ENCODE measurements around the gene GPR180.

The GPR180 gene

GRCh38 chr13:94598281-94598680 is 3.4 kb upstream of the GPR180 start:
- Histone ChIP-seq H3K9me3 (ENCODE audit: low read length) (no peaks in the 10 kb centered on the region), H3K4me1 (ENCODE audit: insufficient read depth, low read length) (peaks cover 17% of the 10 kb centered on the region), H3K27me3 (ENCODE audit: control insufficient read depth in 1 of 2, insufficient read depth in 2 of 2, low read length in 2 of 2) (no peaks in the 10 kb centered on the region), H3K27ac (ENCODE audit: low read depth, low read length) (no peak overlapping the region), H3K9ac (ENCODE audit: low read length) (no peak overlapping the region), H3K4me3 (ENCODE audit: low read depth in 1 of 2, low read length in 2 of 2) (no peak overlapping the region), H3K36me3 (ENCODE audit: insufficient read depth, low read length) (no peaks in the 10 kb centered on the region)

- peaks cover 5% of the 10 kb centered on the region for H3K4me1 ChIP-seq (ENCODE audit: insufficient read depth, low read length)
- no peak overlapping the region for H3K27ac ChIP-seq (ENCODE audit: low read depth, low read length)
- H3K36me3 ChIP-seq (ENCODE audit: insufficient read depth, low read length), result no peaks in the 10 kb centered on the region
- H3K4me3 ChIP-seq (ENCODE audit: low read depth in 1 of 2, low read length in 2 of 2), result no peak overlapping the region
- H3K27me3 ChIP-seq (ENCODE audit: control insufficient read depth in 1 of 2, insufficient read depth in 2 of 2, low read length in 2 of 2), result no peaks in the 10 kb centered on the region
- H3K9ac ChIP-seq (ENCODE audit: low read length), result no peak overlapping the region
- no peaks in the 10 kb centered on the region for H3K9me3 ChIP-seq (ENCODE audit: low read length)
Measured at GRCh38 chr13:94599877-94600276, 1.8 kb upstream of the GPR180 start.

- no peaks in the 10 kb centered on the region for H3K4me1 ChIP-seq (ENCODE audit: insufficient read depth, low read length)
- peak overlapping the region; percentile 64 to 82 for H3K4me3 ChIP-seq (ENCODE audit: low read depth in 1 of 2, low read length in 2 of 2)
- no peaks in the 10 kb centered on the region for H3K27me3 ChIP-seq (ENCODE audit: control insufficient read depth in 1 of 2, insufficient read depth in 2 of 2, low read length in 2 of 2)
- no peak overlapping the region for H3K9ac ChIP-seq (ENCODE audit: low read length)
- peaks cover 5% of the 10 kb centered on the region for H3K36me3 ChIP-seq (ENCODE audit: insufficient read depth, low read length)
- peak overlapping the region; percentile 80 for H3K27ac ChIP-seq (ENCODE audit: low read depth, low read length)
- H3K9me3 ChIP-seq (ENCODE audit: low read length), result no peaks in the 10 kb centered on the region
Measured at GRCh38 chr13:94602467-94602866, 810 bp downstream of the GPR180 start.

GRCh38 chr13:94607056-94607455 is 5.4 kb downstream of the GPR180 start:
- no peaks in the 10 kb centered on the region for H3K9me3 ChIP-seq (ENCODE audit: low read length)
- no peak overlapping the region for H3K27ac ChIP-seq (ENCODE audit: low read depth, low read length)
- no peak overlapping the region for H3K9ac ChIP-seq (ENCODE audit: low read length)
- no peaks in the 10 kb centered on the region for H3K4me1 ChIP-seq (ENCODE audit: insufficient read depth, low read length)
- peaks cover 5% of the 10 kb centered on the region for H3K36me3 ChIP-seq (ENCODE audit: insufficient read depth, low read length)
- H3K4me3 ChIP-seq (ENCODE audit: low read depth in 1 of 2, low read length in 2 of 2), result no peak overlapping the region
- H3K27me3 ChIP-seq (ENCODE audit: control insufficient read depth in 1 of 2, insufficient read depth in 2 of 2, low read length in 2 of 2), result no peaks in the 10 kb centered on the region

GRCh38 chr13:94607939-94608338 is 6.3 kb downstream of the GPR180 start:
- H3K27ac ChIP-seq (ENCODE audit: low read depth, low read length), result no peak overlapping the region
- no peak overlapping the region for H3K9ac ChIP-seq (ENCODE audit: low read length)
- no peak overlapping the region for H3K4me3 ChIP-seq (ENCODE audit: low read depth in 1 of 2, low read length in 2 of 2)
- H3K36me3 ChIP-seq (ENCODE audit: insufficient read depth, low read length), result peaks cover 5% of the 10 kb centered on the region
- H3K27me3 ChIP-seq (ENCODE audit: control insufficient read depth in 1 of 2, insufficient read depth in 2 of 2, low read length in 2 of 2), result no peaks in the 10 kb centered on the region
- no peaks in the 10 kb centered on the region for H3K9me3 ChIP-seq (ENCODE audit: low read length)
- no peaks in the 10 kb centered on the region for H3K4me1 ChIP-seq (ENCODE audit: insufficient read depth, low read length)

GRCh38 chr13:94608586-94608985 is 6.9 kb downstream of the GPR180 start:
- Histone ChIP-seq H3K4me3 (ENCODE audit: low read depth in 1 of 2, low read length in 2 of 2) (no peak overlapping the region), H3K9ac (ENCODE audit: low read length) (no peak overlapping the region), H3K27ac (ENCODE audit: low read depth, low read length) (no peak overlapping the region), H3K36me3 (ENCODE audit: insufficient read depth, low read length) (peaks cover 5% of the 10 kb centered on the region), H3K4me1 (ENCODE audit: insufficient read depth, low read length) (no peaks in the 10 kb centered on the region), H3K9me3 (ENCODE audit: low read length) (no peaks in the 10 kb centered on the region), H3K27me3 (ENCODE audit: control insufficient read depth in 1 of 2, insufficient read depth in 2 of 2, low read length in 2 of 2) (no peaks in the 10 kb centered on the region)

GRCh38 chr13:94609196-94609595 is 7.5 kb downstream of the GPR180 start:
- Histone ChIP-seq H3K4me3 (ENCODE audit: low read depth in 1 of 2, low read length in 2 of 2) (no peak overlapping the region), H3K9ac (ENCODE audit: low read length) (no peak overlapping the region), H3K27ac (ENCODE audit: low read depth, low read length) (no peak overlapping the region), H3K9me3 (ENCODE audit: low read length) (no peaks in the 10 kb centered on the region), H3K36me3 (ENCODE audit: insufficient read depth, low read length) (peaks cover 5% of the 10 kb centered on the region), H3K4me1 (ENCODE audit: insufficient read depth, low read length) (no peaks in the 10 kb centered on the region), H3K27me3 (ENCODE audit: control insufficient read depth in 1 of 2, insufficient read depth in 2 of 2, low read length in 2 of 2) (no peaks in the 10 kb centered on the region)

- Histone ChIP-seq H3K36me3 (ENCODE audit: insufficient read depth, low read length) (peaks cover 5% of the 10 kb centered on the region), H3K4me1 (ENCODE audit: insufficient read depth, low read length) (no peaks in the 10 kb centered on the region), H3K9me3 (ENCODE audit: low read length) (no peaks in the 10 kb centered on the region), H3K27me3 (ENCODE audit: control insufficient read depth in 1 of 2, insufficient read depth in 2 of 2, low read length in 2 of 2) (no peaks in the 10 kb centered on the region), H3K9ac (ENCODE audit: low read length) (no peak overlapping the region), H3K4me3 (ENCODE audit: low read depth in 1 of 2, low read length in 2 of 2) (no peak overlapping the region), H3K27ac (ENCODE audit: low read depth, low read length) (no peak overlapping the region)
Measured at GRCh38 chr13:94610475-94610874, 8.8 kb downstream of the GPR180 start.

GRCh38 chr13:94612050-94612449 is 10.4 kb downstream of the GPR180 start:
- Histone ChIP-seq H3K36me3 (ENCODE audit: insufficient read depth, low read length) (no peaks in the 10 kb centered on the region), H3K9ac (ENCODE audit: low read length) (no peak overlapping the region), H3K4me1 (ENCODE audit: insufficient read depth, low read length) (no peaks in the 10 kb centered on the region), H3K27ac (ENCODE audit: low read depth, low read length) (no peak overlapping the region), H3K4me3 (ENCODE audit: low read depth in 1 of 2, low read length in 2 of 2) (no peak overlapping the region), H3K27me3 (ENCODE audit: control insufficient read depth in 1 of 2, insufficient read depth in 2 of 2, low read length in 2 of 2) (no peaks in the 10 kb centered on the region), H3K9me3 (ENCODE audit: low read length) (no peaks in the 10 kb centered on the region)

- H3K4me1 ChIP-seq (ENCODE audit: insufficient read depth, low read length), result no peaks in the 10 kb centered on the region
- no peaks in the 10 kb centered on the region for H3K36me3 ChIP-seq (ENCODE audit: insufficient read depth, low read length)
- H3K9ac ChIP-seq (ENCODE audit: low read length), result no peak overlapping the region
- no peaks in the 10 kb centered on the region for H3K27me3 ChIP-seq (ENCODE audit: control insufficient read depth in 1 of 2, insufficient read depth in 2 of 2, low read length in 2 of 2)
- no peaks in the 10 kb centered on the region for H3K9me3 ChIP-seq (ENCODE audit: low read length)
- H3K27ac ChIP-seq (ENCODE audit: low read depth, low read length), result no peak overlapping the region
- no peak overlapping the region for H3K4me3 ChIP-seq (ENCODE audit: low read depth in 1 of 2, low read length in 2 of 2)
Measured at GRCh38 chr13:94613051-94613450, 11.4 kb downstream of the GPR180 start.

GRCh38 chr13:94617389-94618000 is 15.8 kb downstream of the GPR180 start:
- H3K27me3 ChIP-seq (ENCODE audit: control insufficient read depth in 1 of 2, insufficient read depth in 2 of 2, low read length in 2 of 2), result no peaks in the 10 kb centered on the region
- no peaks in the 10 kb centered on the region for H3K4me1 ChIP-seq (ENCODE audit: insufficient read depth, low read length)
- H3K9ac ChIP-seq (ENCODE audit: low read length), result no peak overlapping the region
- H3K9me3 ChIP-seq (ENCODE audit: low read length), result no peaks in the 10 kb centered on the region
- H3K4me3 ChIP-seq (ENCODE audit: low read depth in 1 of 2, low read length in 2 of 2), result no peak overlapping the region
- peaks cover 11% of the 10 kb centered on the region for H3K36me3 ChIP-seq (ENCODE audit: insufficient read depth, low read length)
- H3K27ac ChIP-seq (ENCODE audit: low read depth, low read length), result no peak overlapping the region

- no peak overlapping the region for H3K27ac ChIP-seq (ENCODE audit: low read depth, low read length)
- H3K4me3 ChIP-seq (ENCODE audit: low read depth in 1 of 2, low read length in 2 of 2), result no peak overlapping the region
- H3K4me1 ChIP-seq (ENCODE audit: insufficient read depth, low read length), result no peaks in the 10 kb centered on the region
- no peak overlapping the region for H3K9ac ChIP-seq (ENCODE audit: low read length)
- H3K9me3 ChIP-seq (ENCODE audit: low read length), result no peaks in the 10 kb centered on the region
- peaks cover 22% of the 10 kb centered on the region for H3K36me3 ChIP-seq (ENCODE audit: insufficient read depth, low read length)
- H3K27me3 ChIP-seq (ENCODE audit: control insufficient read depth in 1 of 2, insufficient read depth in 2 of 2, low read length in 2 of 2), result no peaks in the 10 kb centered on the region
Measured at GRCh38 chr13:94620286-94620896, 18.7 kb downstream of the GPR180 start.
